ENCODE data around the gene CFAP97D1.

DNA sequence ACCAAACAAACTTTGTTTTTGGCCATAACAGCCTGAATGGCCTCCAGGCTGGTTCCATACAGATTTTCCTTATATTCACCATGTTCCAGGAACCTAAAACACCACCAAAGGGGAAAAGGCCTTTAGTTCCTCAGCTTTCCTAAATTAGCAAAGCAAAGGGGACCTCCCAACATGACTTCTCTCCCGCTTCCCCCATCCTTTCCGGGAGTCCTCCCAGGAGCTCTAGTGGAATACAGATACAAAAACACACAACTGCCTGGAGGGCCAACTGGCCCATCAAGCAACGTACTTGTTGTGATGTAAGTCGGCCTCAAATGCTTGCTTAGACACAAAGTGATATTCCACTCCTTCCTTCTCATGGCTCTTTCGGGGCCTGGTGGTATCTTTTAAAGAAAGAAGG is 30.6 kb downstream of the CFAP97D1 start:
- TF ChIP-seq CTCF (IDR thresholded peaks at IDR 0.05) = no peak
- TF ChIP-seq, protein P1, sequence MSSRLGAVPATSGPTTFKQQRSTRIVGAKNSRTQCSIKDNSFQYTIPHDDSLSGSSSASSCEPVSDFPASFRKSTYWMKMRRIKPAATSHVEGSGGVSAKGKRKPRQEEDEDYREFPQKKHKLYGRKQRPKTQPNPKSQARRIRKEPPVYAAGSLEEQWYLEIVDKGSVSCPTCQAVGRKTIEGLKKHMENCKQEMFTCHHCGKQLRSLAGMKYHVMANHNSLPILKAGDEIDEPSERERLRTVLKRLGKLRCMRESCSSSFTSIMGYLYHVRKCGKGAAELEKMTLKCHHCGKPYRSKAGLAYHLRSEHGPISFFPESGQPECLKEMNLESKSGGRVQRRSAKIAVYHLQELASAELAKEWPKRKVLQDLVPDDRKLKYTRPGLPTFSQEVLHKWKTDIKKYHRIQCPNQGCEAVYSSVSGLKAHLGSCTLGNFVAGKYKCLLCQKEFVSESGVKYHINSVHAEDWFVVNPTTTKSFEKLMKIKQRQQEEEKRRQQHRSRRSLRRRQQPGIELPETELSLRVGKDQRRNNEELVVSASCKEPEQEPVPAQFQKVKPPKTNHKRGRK (CRISPR knock-in tag; IDR thresholded peaks at IDR 0.05; ENCODE audit: borderline replicate concordance) = no peak
